ENCODE measurements around the gene PTPN2.
A peak's percentile ranks its signal among the peaks of the same experiment; 100 is the strongest.
"Not testable (repeated sequence)": the region's sequence is repeated elsewhere in the genome, so short reads cannot be mapped to it uniquely, and the experiment has no call there.

PTPN2 gene
- total RNA-seq, result 76.3 to 85.4 reads per million in 2 donors

GRCh38 chr18:12883684-12884405, at the start of gene PTPN2:
Gene PTPN2 (minus strand): TSS chr18:12884237. CDS start chr18:12884141, 96 bp downstream.
- peak; percentile 81 for DNase-seq

GRCh38 chr18:12933327-12933726, 49.3 kb upstream of the PTPN2 start:
- no peak for DNase-seq

- no peak for DNase-seq
Observed at GRCh38 chr18:12930908-12931307, 46.9 kb upstream of the PTPN2 start.

- DNase-seq, result no peak
Observed at GRCh38 chr18:12930376-12930775, 46.3 kb upstream of the PTPN2 start.

GRCh38 chr18:12929477-12930083, 45.5 kb upstream of the PTPN2 start:
- no peak for DNase-seq

- DNase-seq, result no peak
Observed at GRCh38 chr18:12928641-12929040, 44.6 kb upstream of the PTPN2 start.

- no peak for DNase-seq
Observed at GRCh38 chr18:12928206-12928605, 44.2 kb upstream of the PTPN2 start.

- DNase-seq, result no peak
Observed at GRCh38 chr18:12924616-12925015, 40.6 kb upstream of the PTPN2 start.

GRCh38 chr18:12922266-12922665, 38.2 kb upstream of the PTPN2 start:
- DNase-seq, result no peak

- DNase-seq, result no peak
Observed at GRCh38 chr18:12921178-12921577, 37.1 kb upstream of the PTPN2 start.

GRCh38 chr18:12911929-12912703, 28.1 kb upstream of the PTPN2 start:
- DNase-seq, result no peak

GRCh38 chr18:12911025-12911928, 27.2 kb upstream of the PTPN2 start:
- peak; percentile 32 for DNase-seq

GRCh38 chr18:12908706-12909105, 24.7 kb upstream of the PTPN2 start:
- DNase-seq, result no peak

- DNase-seq, result no peak
Observed at GRCh38 chr18:12907258-12907925, 23.4 kb upstream of the PTPN2 start.

- DNase-seq, result no peak
Observed at GRCh38 chr18:12906773-12907172, 22.7 kb upstream of the PTPN2 start.

GRCh38 chr18:12906119-12906518, 22.1 kb upstream of the PTPN2 start:
- DNase-seq, result no peak

- DNase-seq, result no peak
Observed at GRCh38 chr18:12904012-12904516, 20.0 kb upstream of the PTPN2 start.

GRCh38 chr18:12901208-12901607, 17.2 kb upstream of the PTPN2 start:
- DNase-seq, result not testable (repeated sequence)

- DNase-seq, result not testable (repeated sequence)
Observed at GRCh38 chr18:12896784-12897333, 12.8 kb upstream of the PTPN2 start.

- DNase-seq, result no peak
Observed at GRCh38 chr18:12895626-12896025, 11.6 kb upstream of the PTPN2 start.

- DNase-seq, result no peak
Observed at GRCh38 chr18:12895014-12895413, 11.0 kb upstream of the PTPN2 start.

Data from T-helper 9 cell (primary cell).